Kidney (tissue), 14 donors: ENCODE data around the gene ITPR2. TPM values are rescaled to one million over a fixed set of nuclear protein-coding genes. Genes with fewer than 3 reads are reported as not detected.
"Not testable (repeated sequence)": the region's sequence is repeated elsewhere in the genome, so short reads cannot be mapped to it uniquely, and the experiment has no call there.

Experiments used
- DNase-seq, 5 donors: peaks; one replicate each; pipeline ENCODE4 v3.0.0-alpha.2; 2013 to 2020
- FAIRE-seq: peaks from 2 replicates; lab custom pipeline; 2012; peaks lifted over from hg19 to GRCh38; lab: Jason Lieb, UNC
- H3K27ac ChIP-seq, 2 donors: one replicate each; pipeline ENCODE4 v1.7.0; 2013; ENCODE audit warnings: low read depth in 2 of 2, low read length in 2 of 2, inconsistent platforms in 1 of 2
- H3K27me3 ChIP-seq: one replicate; pipeline ENCODE4 v1.7.1; 2013; ENCODE audit warnings: low read length, inconsistent platforms; ENCODE audit not compliant: control insufficient read depth, insufficient read depth
- H3K36me3 ChIP-seq, 3 donors: one replicate each; pipeline versions ENCODE4 v1.7.0 to v1.7.1; 2013; ENCODE audit warnings: low read length in 3 of 3, control low read depth in 1 of 3, inconsistent platforms in 1 of 3; ENCODE audit not compliant: insufficient read depth in 3 of 3, control insufficient read depth in 2 of 3
- H3K4me1 ChIP-seq, 3 donors: one replicate each; pipeline versions ENCODE4 v1.7.0 to v1.7.1; 2013; ENCODE audit warnings: low read length in 3 of 3, inconsistent platforms in 1 of 3, low read depth in 1 of 3; ENCODE audit not compliant: control insufficient read depth in 2 of 3, insufficient read depth in 2 of 3
- H3K4me3 ChIP-seq, 3 donors: one replicate each; pipeline versions ENCODE4 v1.7.0 to v1.8.1; 2013; ENCODE audit warnings: low read length in 3 of 3, control low read depth in 1 of 3, inconsistent platforms in 1 of 3
- H3K9ac ChIP-seq, 3 donors: one replicate each; pipeline versions ENCODE4 v1.7.0 to v1.7.1; 2013; ENCODE audit warnings: low read length in 3 of 3, control low read depth in 1 of 3, inconsistent platforms in 1 of 3
- H3K9me3 ChIP-seq, 3 donors: one replicate each; pipeline versions ENCODE4 v1.7.0 to v1.7.1; 2013; ENCODE audit warnings: low read length in 3 of 3, control low read depth in 1 of 3, inconsistent platforms in 1 of 3; ENCODE audit not compliant: control insufficient read depth in 2 of 3, insufficient read depth in 1 of 3
- intact Hi-C: fragments of 100-400 bp; cut with DNase I; formaldehyde crosslinking; loops from one replicate; pipeline ENCODE4 v1.11.1; 2022
- polyA plus RNA-seq: library from polyadenylated mRNA; stranded (reverse); fragments of 350-450 nt; fragmentation: Illumina TruSeq; extraction: RNeasy Lipid Tissue Mini Kit (QIAGEN cat#74804); gene quantifications from one replicate; pipeline ENCODE4 v1.2.3, GENCODE V29; 2014; ENCODE audit warnings: low read depth, low replicate concordance; ENCODE audit not compliant: insufficient read depth
- total RNA-seq: library from RNA; stranded (reverse); fragmentation: NEBNext Ultra II Directional; extraction: Animal tissue kit (Norgen Biotek cat#: 25700); gene quantifications from one replicate; pipeline ENCODE4 v1.2.1, GENCODE V29; 2021
- TF ChIP-seq, protein P1 (sequence below): IDR thresholded peaks from 3 replicates; pipeline ENCODE4 v1.5.1; 2012; ENCODE audit warnings: mild to moderate bottlenecking, moderate library complexity, borderline replicate concordance; ENCODE audit not compliant: insufficient read depth; ENCODE audit errors: extremely low read depth
- donor health status: control.
- donor health status: control.
- donor health status: control.
- donor health status: control.
- donor health status: control.
- donor health status: DM: yes; HTN: yes; CAD: no.
- donor health status: Normal renal cell carcinoma (clear cell type).

Gene ITPR2
- total and polyA plus RNA-seq, 2 donors from 2014 or later = 5.7 to 56.9 TPM

DNA sequence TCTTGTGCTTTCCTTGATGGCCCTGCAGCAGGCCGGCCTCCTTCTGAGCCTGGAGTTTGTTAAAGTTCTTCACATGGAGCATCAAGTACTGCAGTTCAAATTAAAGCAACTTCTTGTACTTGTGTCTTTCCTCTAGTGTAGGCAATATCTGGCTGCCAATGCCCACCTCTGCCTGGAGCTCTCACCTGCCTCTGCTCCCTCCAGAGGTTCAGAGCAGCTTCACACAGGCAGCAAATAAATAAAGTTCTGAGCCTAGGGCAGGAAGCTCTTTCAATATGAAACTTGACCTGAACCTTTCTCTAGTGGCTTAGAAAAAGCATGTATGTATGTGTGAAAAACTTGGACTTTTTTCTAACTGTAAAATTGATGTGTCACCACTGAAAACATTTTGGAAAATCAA is 65.9 kb downstream of the ITPR2 start:
- FAIRE-seq = no peak
- peaks cover 0 to 9% (median 5%) of the 10 kb centered on the region in 3 donors for H3K4me1 ChIP-seq

DNA sequence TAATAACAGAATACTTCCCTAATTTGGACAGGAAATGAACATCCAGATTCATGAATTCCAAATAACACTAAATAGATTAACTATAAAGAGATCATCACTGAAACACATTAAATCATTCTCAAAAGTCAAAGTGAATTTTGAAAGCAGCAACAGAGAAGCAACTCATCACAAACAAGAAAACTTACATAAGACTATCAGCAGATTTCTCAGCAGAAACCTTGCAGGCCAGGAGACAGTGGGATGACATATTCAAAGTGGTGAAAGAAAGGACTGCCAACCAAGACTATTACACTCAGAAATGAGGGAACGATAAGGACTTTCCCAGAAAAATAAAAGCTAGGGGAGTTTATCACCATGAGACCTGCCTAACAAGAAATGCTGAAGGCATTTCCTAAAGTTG is 70.8 kb downstream of the ITPR2 start:
- no peaks in the 10 kb centered on the region for H3K36me3 ChIP-seq
- DNase-seq = no peak
- no peak for FAIRE-seq
- no peak overlapping the region for H3K27ac ChIP-seq
- H3K4me1 ChIP-seq = no peaks in the 10 kb centered on the region
- no peak overlapping the region for H3K9ac ChIP-seq
- H3K4me3 ChIP-seq = no peak overlapping the region
- intact Hi-C loops = no loop called here
- H3K27me3 ChIP-seq = no peaks in the 10 kb centered on the region
- peaks cover 0 to 7% (median 0%) of the 10 kb centered on the region in 3 donors for H3K9me3 ChIP-seq
- TF ChIP-seq, protein P1, sequence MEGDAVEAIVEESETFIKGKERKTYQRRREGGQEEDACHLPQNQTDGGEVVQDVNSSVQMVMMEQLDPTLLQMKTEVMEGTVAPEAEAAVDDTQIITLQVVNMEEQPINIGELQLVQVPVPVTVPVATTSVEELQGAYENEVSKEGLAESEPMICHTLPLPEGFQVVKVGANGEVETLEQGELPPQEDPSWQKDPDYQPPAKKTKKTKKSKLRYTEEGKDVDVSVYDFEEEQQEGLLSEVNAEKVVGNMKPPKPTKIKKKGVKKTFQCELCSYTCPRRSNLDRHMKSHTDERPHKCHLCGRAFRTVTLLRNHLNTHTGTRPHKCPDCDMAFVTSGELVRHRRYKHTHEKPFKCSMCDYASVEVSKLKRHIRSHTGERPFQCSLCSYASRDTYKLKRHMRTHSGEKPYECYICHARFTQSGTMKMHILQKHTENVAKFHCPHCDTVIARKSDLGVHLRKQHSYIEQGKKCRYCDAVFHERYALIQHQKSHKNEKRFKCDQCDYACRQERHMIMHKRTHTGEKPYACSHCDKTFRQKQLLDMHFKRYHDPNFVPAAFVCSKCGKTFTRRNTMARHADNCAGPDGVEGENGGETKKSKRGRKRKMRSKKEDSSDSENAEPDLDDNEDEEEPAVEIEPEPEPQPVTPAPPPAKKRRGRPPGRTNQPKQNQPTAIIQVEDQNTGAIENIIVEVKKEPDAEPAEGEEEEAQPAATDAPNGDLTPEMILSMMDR = no peak

More for the DNA sequence above, 65.9 kb downstream of the ITPR2 start:
- no peak for DNase-seq
- no peak overlapping the region for H3K27ac ChIP-seq
- H3K27me3 ChIP-seq = no peaks in the 10 kb centered on the region
- H3K36me3 ChIP-seq = no peaks in the 10 kb centered on the region
- TF ChIP-seq, protein P1 = no peak
- H3K9ac ChIP-seq = no peak overlapping the region
- intact Hi-C loops = no loop called here
- H3K4me3 ChIP-seq = no peak overlapping the region
- peaks cover 0 to 4% (median 0%) of the 10 kb centered on the region in 3 donors for H3K9me3 ChIP-seq

DNA sequence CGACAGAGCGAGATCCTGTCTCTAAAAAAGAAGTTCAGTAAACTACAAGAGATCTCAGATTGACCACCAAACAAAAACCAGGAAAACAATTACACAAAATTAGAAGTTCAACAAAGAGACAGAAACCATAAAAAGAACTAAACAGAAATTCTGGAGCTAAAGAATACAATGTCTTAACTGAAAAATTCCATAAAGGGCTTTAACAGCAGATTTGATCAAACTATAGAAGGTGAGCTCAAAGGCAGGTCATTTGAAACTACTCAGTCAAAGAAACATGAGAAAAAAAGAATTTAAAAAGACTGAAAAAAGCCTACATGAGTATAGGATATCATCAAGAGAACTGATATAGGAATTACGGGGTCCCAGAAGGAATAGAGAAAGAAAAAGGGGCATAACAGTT is 71.2 kb downstream of the ITPR2 start:
- TF ChIP-seq, protein P1 = no peak
- no peak for FAIRE-seq
- no peak for DNase-seq
- Histone ChIP-seq H3K4me3 (no peak overlapping the region), H3K27ac (no peak overlapping the region), H3K9ac (no peak overlapping the region), H3K4me1 (no peaks in the 10 kb centered on the region), H3K36me3 (no peaks in the 10 kb centered on the region), H3K9me3 (peaks cover 0 to 7% (median 0%) of the 10 kb centered on the region in 3 donors), H3K27me3 (no peaks in the 10 kb centered on the region)
- intact Hi-C loops = no loop called here

DNA sequence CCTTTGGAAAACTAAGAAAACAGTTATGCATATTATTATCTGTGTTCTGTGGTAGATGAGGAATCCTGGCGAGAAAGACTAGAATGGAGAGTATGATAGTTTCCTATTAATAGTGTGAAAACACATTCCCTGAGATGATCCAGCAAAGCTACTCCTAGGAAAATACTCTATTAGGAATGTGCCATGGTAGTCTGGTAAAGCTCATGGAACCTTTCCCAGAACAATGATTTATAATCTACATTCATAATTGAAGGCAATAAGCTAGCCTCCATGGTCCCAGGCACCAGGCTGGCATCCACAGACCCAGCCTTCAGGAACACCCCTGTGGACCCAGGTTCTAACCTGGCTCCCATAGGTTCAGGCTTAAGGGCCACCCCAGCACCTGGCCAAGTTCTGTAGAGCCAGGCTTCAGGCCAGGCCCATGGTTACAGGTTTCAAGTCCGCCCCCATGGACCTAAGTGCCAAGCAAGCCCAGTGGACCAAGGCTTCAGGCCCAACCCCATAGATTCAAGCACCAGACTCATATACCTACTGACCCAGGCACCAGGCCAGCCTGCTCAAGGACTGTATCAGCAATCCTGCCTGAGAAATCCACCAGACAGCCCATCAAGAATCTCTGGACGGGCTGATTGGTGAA is 72.2 kb downstream of the ITPR2 start:
- H3K4me3 ChIP-seq = no peak overlapping the region
- no peak overlapping the region for H3K9ac ChIP-seq
- peaks cover 0 to 7% (median 0%) of the 10 kb centered on the region in 3 donors for H3K9me3 ChIP-seq
- no peaks in the 10 kb centered on the region for H3K4me1 ChIP-seq
- FAIRE-seq (no peak), DNase-seq (no peak)
- no peak overlapping the region for H3K27ac ChIP-seq
- no peaks in the 10 kb centered on the region for H3K27me3 ChIP-seq
- TF ChIP-seq, protein P1 = no peak
- no peaks in the 10 kb centered on the region for H3K36me3 ChIP-seq
- intact Hi-C loops = no loop called here

DNA sequence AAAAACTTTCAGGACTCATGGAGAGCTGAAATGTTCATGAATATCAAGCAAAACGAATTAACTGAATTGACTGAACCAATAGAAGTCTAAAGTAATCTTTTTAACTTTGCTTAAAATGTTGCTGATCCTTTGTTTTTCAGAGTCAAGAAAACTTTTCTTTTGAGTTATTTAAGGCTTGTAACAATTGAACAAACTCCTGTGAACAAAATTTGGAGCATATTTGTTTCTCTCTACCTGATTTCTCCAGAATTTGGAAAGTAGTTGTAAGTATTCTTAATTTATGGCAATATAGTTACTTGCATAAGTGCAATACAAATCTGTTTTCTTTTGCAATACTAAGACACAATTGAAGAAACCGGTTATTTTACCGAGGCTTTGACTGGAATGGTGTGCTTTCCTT is 77.6 kb downstream of the ITPR2 start:
- H3K36me3 ChIP-seq, FAIRE-seq, H3K27ac ChIP-seq, H3K9me3 ChIP-seq, H3K27me3 ChIP-seq, intact Hi-C loops, H3K9ac ChIP-seq, H3K4me1 ChIP-seq, DNase-seq, H3K4me3 ChIP-seq: not testable (repeated sequence)
